ENCODE results near the gene MRPL41.
"Not testable (repeated sequence)": the region's sequence is repeated elsewhere in the genome, so short reads cannot be mapped to it uniquely, and the experiment has no call there.

MRPL41 gene

DNA sequence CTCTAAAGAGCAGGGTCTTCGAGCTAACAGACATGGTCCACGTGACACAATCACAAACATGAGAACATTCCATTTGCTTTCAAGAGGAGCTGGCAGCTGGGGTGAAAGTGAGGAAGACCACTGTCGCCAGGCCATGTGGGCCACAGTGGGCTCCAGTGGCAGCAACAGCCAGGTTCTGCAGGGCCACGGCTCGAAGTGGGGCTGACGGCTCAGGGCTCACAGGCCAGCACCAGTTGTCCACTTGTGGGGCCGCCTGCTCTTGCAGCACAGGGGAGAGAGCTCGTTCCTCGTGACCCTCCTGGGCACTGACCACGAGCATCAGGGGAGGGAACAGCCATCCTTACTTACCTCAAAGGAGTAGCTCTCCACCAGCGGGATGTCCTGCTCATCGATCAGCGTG, 36.6 kb downstream of the MRPL41 start:
- DNase-seq, result no peak

DNA sequence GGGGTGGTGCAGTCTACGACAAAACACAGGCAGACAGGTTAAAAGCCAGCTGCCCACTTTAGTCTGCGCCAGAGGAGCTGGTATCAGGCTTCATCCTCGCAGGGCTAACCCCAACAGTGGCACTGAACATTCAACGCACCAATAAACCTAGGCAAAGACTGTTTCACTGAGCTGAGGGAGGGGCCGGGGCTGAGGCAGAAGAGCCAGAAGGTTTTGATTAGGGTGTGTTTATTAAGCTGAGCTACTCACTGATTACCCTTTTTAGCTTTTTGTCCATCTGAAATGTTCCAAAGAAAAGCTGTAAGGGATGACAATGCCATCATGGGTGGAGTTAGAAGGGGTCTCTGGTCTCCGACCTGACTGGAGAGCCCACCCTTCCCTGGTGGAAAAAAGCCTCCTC, 37.2 kb downstream of the MRPL41 start:
- DNase-seq, result no peak

DNA sequence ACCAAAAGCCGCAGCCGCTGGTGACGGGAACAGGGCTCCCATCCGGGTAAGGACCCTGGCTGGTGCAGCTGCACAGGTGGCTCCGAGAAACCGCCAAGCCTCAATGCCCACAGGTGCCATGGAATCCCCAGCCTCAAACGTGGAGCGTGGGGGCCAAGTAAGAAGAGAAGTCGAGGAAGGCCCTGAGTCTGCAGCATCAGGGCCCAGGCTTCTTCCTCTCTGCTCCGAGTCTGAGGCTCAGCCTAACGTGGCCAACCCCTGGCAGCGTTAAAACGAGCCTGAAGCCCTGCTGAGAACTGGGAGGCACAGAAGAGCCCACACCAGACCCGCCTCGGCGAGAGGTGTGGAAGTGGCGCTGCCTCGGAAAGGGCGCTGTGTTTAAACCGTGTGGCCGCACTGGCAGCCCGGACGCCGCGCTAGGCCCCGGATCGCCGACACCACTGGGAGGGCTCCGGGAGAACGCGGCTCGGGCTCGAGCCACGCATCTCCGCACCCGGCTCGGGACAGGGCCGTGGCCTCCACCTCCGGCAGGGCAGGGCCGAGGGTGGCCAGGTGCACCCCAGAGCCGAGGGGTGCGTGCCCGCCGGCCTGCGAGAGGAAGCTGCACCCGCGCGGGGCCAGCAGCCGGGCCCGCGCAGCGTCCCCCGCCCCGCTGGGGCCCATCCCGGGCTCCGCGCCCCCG, 37.9 kb downstream of the MRPL41 start:
- DNase-seq, result no peak

DNA sequence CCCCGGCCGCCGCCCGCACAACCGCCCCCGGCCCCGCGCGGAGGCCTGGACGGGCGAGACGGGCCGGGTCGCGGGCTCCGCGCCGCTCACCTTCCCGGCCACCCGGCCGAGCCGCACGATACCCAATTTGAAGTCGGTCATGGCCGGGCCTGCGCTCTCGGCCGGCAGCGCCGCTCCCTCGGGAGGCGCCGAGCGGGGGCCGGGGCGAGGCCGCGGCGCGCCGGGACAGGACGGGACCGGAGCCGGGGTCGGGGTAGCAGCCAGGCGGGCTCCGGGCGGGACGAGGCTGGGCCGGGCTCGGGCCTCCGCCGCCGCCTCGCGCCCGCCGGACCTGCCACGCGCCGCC, 38.4 kb downstream of the MRPL41 start:
- DNase-seq, result no peak

DNA sequence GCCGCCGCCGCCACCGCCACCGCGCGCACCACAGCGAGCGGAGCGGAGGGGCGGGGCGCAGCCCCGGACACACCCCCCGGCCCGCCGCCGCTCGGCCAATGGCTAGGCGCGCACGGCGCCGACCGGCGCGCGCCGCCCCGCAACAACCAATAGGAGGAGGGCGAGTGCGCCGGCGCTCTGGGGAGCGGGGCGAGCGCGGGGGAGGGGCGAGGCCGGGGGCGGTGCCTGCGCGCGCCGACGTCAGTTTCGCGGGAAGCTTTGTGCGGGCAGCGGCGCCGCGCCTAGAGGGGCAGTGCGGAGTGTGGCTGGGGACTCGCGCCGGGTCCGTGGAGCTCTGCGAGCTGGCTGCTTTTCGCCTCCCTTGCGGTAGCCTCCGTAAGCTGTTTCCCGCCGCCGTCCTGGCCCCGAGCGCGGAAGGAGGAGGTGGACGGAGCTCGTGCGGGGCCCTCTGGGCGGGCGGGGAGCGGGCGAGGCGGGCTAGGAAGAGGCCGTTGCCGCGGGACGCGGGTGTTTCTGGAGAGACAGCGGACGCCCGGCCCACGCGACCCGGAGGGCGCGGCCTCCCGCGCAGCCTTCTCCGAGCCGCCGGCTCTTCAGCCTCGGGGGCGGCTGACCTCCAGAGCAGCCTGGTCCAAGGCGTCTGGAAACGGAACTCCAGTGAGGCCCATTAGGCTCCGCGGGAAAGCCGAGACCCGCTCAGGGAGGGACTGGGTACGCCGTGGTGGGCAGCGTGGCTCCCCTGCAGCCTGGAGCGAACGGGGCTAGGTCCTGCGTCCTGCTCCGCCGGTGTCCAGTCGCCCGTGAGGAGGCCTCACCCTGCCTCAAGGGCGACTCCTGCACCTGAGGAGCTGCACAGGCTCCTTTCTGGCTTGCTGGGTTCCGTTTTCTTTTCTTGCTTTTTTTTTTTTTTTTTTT, 39.0 kb downstream of the MRPL41 start, which contains the start of gene ZMYND19:
ZMYND19 (minus strand) TSS at position 44 of the 915 bp plus-strand sequence. CDS start 249 bp downstream, outside the sequence.
- peak; percentile 78 for DNase-seq

DNA sequence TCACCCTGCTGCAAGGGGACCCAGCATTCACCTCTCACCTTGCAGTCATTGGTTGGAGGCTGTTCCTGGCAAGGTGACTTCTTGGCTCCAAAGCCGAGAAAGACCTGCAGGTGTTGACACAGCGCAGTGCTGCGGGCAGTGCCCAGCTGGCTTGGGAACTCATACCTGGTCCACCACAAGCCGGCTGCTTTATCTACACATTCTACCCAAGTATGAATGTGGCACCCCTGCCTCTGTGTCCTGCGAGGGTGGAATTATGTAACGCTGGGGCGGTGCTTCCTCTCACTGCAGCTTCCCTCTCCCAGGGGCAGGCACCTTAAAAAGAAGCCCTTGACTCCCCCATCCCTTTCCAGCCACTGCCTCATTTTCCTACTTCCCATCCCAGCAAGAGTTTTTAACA, 41.1 kb downstream of the MRPL41 start:
- DNase-seq, result no peak

DNA sequence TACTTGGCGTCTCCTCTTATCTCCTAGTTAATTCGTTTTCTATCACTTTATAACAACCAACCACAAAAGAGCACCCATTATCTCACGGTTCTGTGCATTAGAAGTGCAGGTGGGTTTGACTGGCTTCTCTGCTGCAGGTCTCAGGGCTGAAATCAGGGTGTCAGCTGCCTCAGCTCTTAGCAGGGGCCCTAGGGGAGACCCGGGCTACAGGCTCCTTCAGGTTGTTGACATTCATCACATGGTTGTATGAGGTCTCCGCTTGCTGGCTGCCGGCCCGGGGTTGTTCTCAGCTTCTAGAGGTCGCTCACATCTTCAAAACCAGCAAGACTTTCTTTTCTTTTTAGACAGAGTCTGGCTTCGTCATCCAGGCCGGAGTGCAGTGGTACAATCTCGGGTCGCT, 41.5 kb downstream of the MRPL41 start:
- peak; percentile 63 for DNase-seq

DNA sequence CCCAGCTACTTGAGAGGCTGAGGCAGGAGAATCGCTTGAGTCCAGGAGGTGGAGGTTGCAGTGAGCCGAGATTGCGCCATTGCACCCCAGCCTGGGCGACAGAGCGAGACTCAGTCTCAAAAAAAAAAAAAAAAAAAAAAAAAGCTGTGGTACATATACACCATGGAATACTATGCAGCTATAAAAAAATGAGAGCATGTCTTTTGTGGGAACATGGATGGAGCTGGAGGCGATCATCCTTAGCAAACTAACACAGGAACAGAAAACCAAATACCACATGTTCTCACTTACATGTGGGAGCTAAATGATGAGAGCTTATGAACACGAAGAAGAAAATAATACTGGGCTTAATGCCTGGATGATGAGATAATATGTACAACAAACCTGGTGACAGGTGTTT, 44.9 kb downstream of the MRPL41 start:
- DNase-seq, result not testable (repeated sequence)

DNA sequence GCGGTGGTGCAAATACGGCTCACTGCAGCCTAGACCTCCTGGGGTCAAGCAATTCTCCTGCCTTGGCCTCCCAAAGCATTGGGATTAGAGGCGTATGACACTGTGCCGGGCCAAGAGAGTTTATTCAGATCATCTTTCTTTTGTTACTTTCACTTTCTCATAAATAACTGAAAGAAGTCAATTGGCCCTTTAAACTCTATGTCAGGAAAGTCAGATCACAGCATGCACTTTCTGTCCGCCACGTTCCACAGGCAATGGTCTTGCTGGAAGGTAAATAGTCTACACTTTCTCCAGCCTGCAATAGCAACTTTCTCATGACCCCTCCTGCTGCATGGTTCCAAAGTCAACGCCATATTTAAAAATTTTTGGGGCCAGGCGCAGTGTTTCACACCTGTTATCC, 47.3 kb downstream of the MRPL41 start:
- no peak for DNase-seq
